ENCODE data around the gene NUP214. TPM values are rescaled to one million over a fixed set of nuclear protein-coding genes. Genes with fewer than 3 reads are reported as not detected.

NUP214 gene
- total RNA-seq, 1 experiment from 2014 or later: 64.2 TPM

- peak; percentile 77 for DNase-seq (ENCODE audit: low spot score)
- no TSS peak for BruUV-seq (replicated peaks)
- CTCF ChIA-PET: interaction anchor here (0.6 to 1.0 kb wide), 4 partner anchors 156 to 727 kb away, joined by 4 to 7 read pairs (median 6); no protein-coding TSS in a partner anchor
- POLR2A ChIA-PET (ENCODE audit: low non-redundant PET): no interaction called here
- peaks cover 69% of the 10 kb centered on the region for H3K36me3 ChIP-seq (ENCODE audit: insufficient read depth, low read length, poor library complexity, severe bottlenecking)
- no peaks in the 10 kb centered on the region for H3K4me1 ChIP-seq (ENCODE audit: insufficient read depth, low read length, poor library complexity, severe bottlenecking)
- intact Hi-C loops (cut with micrococcal nuclease; ENCODE audit: unreplicated experiment): loop anchor here (1.0 to 10.0 kb wide), 2 partner anchors 124 to 158 kb away; no protein-coding TSS in a partner anchor
- no peak for TF ChIP-seq EZH2 (IDR thresholded peaks at IDR 0.05; ENCODE audit: borderline replicate concordance, low read depth, low read length, poor library complexity, severe bottlenecking)
- peak; percentile 95 for TF ChIP-seq CTCF (conservative IDR thresholded peaks at IDR 0.05; ENCODE audit: low read depth, low read length)
- H3K9me3 ChIP-seq (ENCODE audit: low read depth, low read length, poor library complexity, severe bottlenecking): no peaks in the 10 kb centered on the region
- H3K4me3 ChIP-seq (ENCODE audit: low read depth, low read length, poor library complexity, severe bottlenecking): no peak overlapping the region
- no peaks in the 10 kb centered on the region for H3K27me3 ChIP-seq (replicated peaks; ENCODE audit: insufficient read depth, low read depth, low read length, poor library complexity)
- H3K27ac ChIP-seq (ENCODE audit: low read depth, low read length, poor library complexity, severe bottlenecking): no peak overlapping the region
These were observed 53.0 kb downstream of the NUP214 start for GRCh38 chr9:131178382-131178781.

- TF ChIP-seq EZH2 (IDR thresholded peaks at IDR 0.05; ENCODE audit: borderline replicate concordance, low read depth, low read length, poor library complexity, severe bottlenecking): no peak
These were observed 53.5 kb downstream of the NUP214 start for GRCh38 chr9:131178926-131179325.

GRCh38 chr9:131179561-131180219, 54.3 kb downstream of the NUP214 start:
- intact Hi-C loops (cut with micrococcal nuclease; ENCODE audit: unreplicated experiment): loop anchor here (10.0 kb wide), 1 partner anchor 125 kb away; no protein-coding TSS in a partner anchor
- BruUV-seq (replicated peaks): no TSS peak
- ChIA-PET CTCF (interaction anchor here (0.6 to 1.2 kb wide), 2 partner anchors 157 to 194 kb away, joined by 4 to 5 read pairs; no protein-coding TSS in a partner anchor), POLR2A (ENCODE audit: low non-redundant PET) (no interaction called here)
- H3K27ac ChIP-seq (ENCODE audit: low read depth, low read length, poor library complexity, severe bottlenecking): no peak overlapping the region
- DNase-seq (ENCODE audit: low spot score): no peak
- no peaks in the 10 kb centered on the region for H3K27me3 ChIP-seq (replicated peaks; ENCODE audit: insufficient read depth, low read depth, low read length, poor library complexity)
- no peak overlapping the region for H3K4me3 ChIP-seq (ENCODE audit: low read depth, low read length, poor library complexity, severe bottlenecking)
- H3K4me1 ChIP-seq (ENCODE audit: insufficient read depth, low read length, poor library complexity, severe bottlenecking): no peaks in the 10 kb centered on the region
- TF ChIP-seq CTCF (conservative IDR thresholded peaks at IDR 0.05; ENCODE audit: low read depth, low read length) (no peak), EZH2 (IDR thresholded peaks at IDR 0.05; ENCODE audit: borderline replicate concordance, low read depth, low read length, poor library complexity, severe bottlenecking) (no peak)
- peaks cover 58% of the 10 kb centered on the region for H3K36me3 ChIP-seq (ENCODE audit: insufficient read depth, low read length, poor library complexity, severe bottlenecking)
- no peaks in the 10 kb centered on the region for H3K9me3 ChIP-seq (ENCODE audit: low read depth, low read length, poor library complexity, severe bottlenecking)

More at GRCh38 chr9:131178926-131179325, 53.5 kb downstream of the NUP214 start:
- no peak for DNase-seq (ENCODE audit: low spot score)
- peaks cover 66% of the 10 kb centered on the region for H3K36me3 ChIP-seq (ENCODE audit: insufficient read depth, low read length, poor library complexity, severe bottlenecking)
- intact Hi-C loops (cut with micrococcal nuclease; ENCODE audit: unreplicated experiment): loop anchor here (1.0 to 10.0 kb wide), 2 partner anchors 124 to 157 kb away; no protein-coding TSS in a partner anchor
- H3K4me3 ChIP-seq (ENCODE audit: low read depth, low read length, poor library complexity, severe bottlenecking): no peak overlapping the region
- H3K4me1 ChIP-seq (ENCODE audit: insufficient read depth, low read length, poor library complexity, severe bottlenecking): no peaks in the 10 kb centered on the region
- H3K9me3 ChIP-seq (ENCODE audit: low read depth, low read length, poor library complexity, severe bottlenecking): no peaks in the 10 kb centered on the region
- H3K27me3 ChIP-seq (replicated peaks; ENCODE audit: insufficient read depth, low read depth, low read length, poor library complexity): no peaks in the 10 kb centered on the region
- H3K27ac ChIP-seq (ENCODE audit: low read depth, low read length, poor library complexity, severe bottlenecking): no peak overlapping the region
- ChIA-PET POLR2A (ENCODE audit: low non-redundant PET) (no interaction called here), CTCF (interaction anchor here (0.6 to 1.0 kb wide), 5 partner anchors 151 to 164 kb away, joined by 3 to 7 read pairs (median 5); no protein-coding TSS in a partner anchor)
- no TSS peak for BruUV-seq (replicated peaks)
